Mesenteric fat pad (tissue), 1 donor: ENCODE data around the gene MYO19. TPM values are rescaled to one million over a fixed set of nuclear protein-coding genes. Genes with fewer than 3 reads are reported as not detected.
A peak's percentile ranks its signal among the peaks of the same experiment; 100 is the strongest.

Experiments used
- DNase-seq: peaks from one replicate; pipeline ENCODE4 v3.0.0-alpha.2; 2020; ENCODE audit warnings: low spot score
- total RNA-seq: library from RNA; stranded (reverse); fragmentation: NEBNext Ultra II Directional; extraction: Animal tissue kit (Norgen Biotek cat#: 25700); gene quantifications from one replicate; pipeline ENCODE4 v1.2.1, GENCODE V29; 2021
- donor health status: DM: yes; HTN: yes; CAD: no.

The MYO19 gene
- total RNA-seq, 1 donor from 2014 or later: 46.8 TPM

GRCh38 chr17:36501351-36501750, 33.3 kb downstream of the MYO19 start:
- DNase-seq: peak; percentile 68

GRCh38 chr17:36500745-36501225, 33.9 kb downstream of the MYO19 start:
- DNase-seq: peak; percentile 85

- peak; percentile 60 for DNase-seq
Observed at GRCh38 chr17:36498560-36499300, 35.9 kb downstream of the MYO19 start.

- peak; percentile 67 for DNase-seq
Observed at GRCh38 chr17:36498155-36498554, 36.5 kb downstream of the MYO19 start.

GRCh38 chr17:36496018-36496789, 38.5 kb downstream of the MYO19 start:
- DNase-seq: peak; percentile 55

- peak; percentile 30 for DNase-seq
Observed at GRCh38 chr17:36495076-36495578, 39.5 kb downstream of the MYO19 start.

GRCh38 chr17:36494674-36495073, 40.0 kb downstream of the MYO19 start:
- no peak for DNase-seq

GRCh38 chr17:36493956-36494355, 40.7 kb downstream of the MYO19 start:
- DNase-seq: no peak

- DNase-seq: peak; percentile 96
Observed at GRCh38 chr17:36486204-36487194, 48.2 kb downstream of the MYO19 start, which contains the start of gene ZNHIT3. ZNHIT3 (plus strand) TSS chr17:36486681; CDS start chr17:36486700, 19 bp downstream.

- no peak for DNase-seq
Observed at GRCh38 chr17:36485805-36486203, 48.9 kb downstream of the MYO19 start.

GRCh38 chr17:36485027-36485426, 49.6 kb downstream of the MYO19 start:
- peak; percentile 73 for DNase-seq

GRCh38 chr17:36484021-36484420, 50.6 kb downstream of the MYO19 start:
- peak; percentile 53 for DNase-seq

- DNase-seq: peak; percentile 96
Observed at GRCh38 chr17:36482611-36483504, 51.8 kb downstream of the MYO19 start.

- DNase-seq: peak; percentile 64
Observed at GRCh38 chr17:36481829-36482228, 52.8 kb downstream of the MYO19 start.

- peak; percentile 33 for DNase-seq
Observed at GRCh38 chr17:36475346-36475970, 59.2 kb downstream of the MYO19 start.

GRCh38 chr17:36474571-36474970, 60.1 kb downstream of the MYO19 start:
- DNase-seq: peak; percentile 43

- DNase-seq: no peak
Observed at GRCh38 chr17:36470499-36470898, 64.2 kb downstream of the MYO19 start.

- DNase-seq: peak; percentile 51
Observed at GRCh38 chr17:36469733-36470132, 64.9 kb downstream of the MYO19 start.
